A673 (cell line): ENCODE results near the gene RBM20.

Experiments
- EZH2 ChIP-seq: fragments of 200-600 bp; sonication (generic); IDR thresholded peaks from 2 replicates; pipeline ENCODE4 v1.6.1; 2017; ENCODE audit warnings: borderline replicate concordance, low read depth, mild to moderate bottlenecking, mixed read lengths, antibody characterized with exemption, low read length; ENCODE audit not compliant: poor library complexity, severe bottlenecking
- TF ChIP-seq, protein P1 (sequence below): fragments of 300-800, 200-600 bp; sonication (generic); conservative IDR thresholded peaks from 2 replicates; pipeline ENCODE4 v1.5.1; 2017; ENCODE audit warnings: low read depth, mild to moderate bottlenecking, antibody characterized with exemption, low read length, moderate library complexity, mixed read lengths

GRCh38 chr10:110805292-110805691, 161.2 kb downstream of the RBM20 start:
- TF ChIP-seq, protein P1, sequence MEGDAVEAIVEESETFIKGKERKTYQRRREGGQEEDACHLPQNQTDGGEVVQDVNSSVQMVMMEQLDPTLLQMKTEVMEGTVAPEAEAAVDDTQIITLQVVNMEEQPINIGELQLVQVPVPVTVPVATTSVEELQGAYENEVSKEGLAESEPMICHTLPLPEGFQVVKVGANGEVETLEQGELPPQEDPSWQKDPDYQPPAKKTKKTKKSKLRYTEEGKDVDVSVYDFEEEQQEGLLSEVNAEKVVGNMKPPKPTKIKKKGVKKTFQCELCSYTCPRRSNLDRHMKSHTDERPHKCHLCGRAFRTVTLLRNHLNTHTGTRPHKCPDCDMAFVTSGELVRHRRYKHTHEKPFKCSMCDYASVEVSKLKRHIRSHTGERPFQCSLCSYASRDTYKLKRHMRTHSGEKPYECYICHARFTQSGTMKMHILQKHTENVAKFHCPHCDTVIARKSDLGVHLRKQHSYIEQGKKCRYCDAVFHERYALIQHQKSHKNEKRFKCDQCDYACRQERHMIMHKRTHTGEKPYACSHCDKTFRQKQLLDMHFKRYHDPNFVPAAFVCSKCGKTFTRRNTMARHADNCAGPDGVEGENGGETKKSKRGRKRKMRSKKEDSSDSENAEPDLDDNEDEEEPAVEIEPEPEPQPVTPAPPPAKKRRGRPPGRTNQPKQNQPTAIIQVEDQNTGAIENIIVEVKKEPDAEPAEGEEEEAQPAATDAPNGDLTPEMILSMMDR, result no peak
- no peak for TF ChIP-seq EZH2
